ENCODE results near the gene SCYGR2.

Gene SCYGR2

GRCh38 chr2:227634201-227634600 lies 35.5 kb downstream of the SCYGR2 start:
- Histone ChIP-seq H3K27ac (ENCODE audit: low read depth, low read length) (no peak overlapping the region), H3K27me3 (ENCODE audit: control insufficient read depth, insufficient read depth, low read length) (no peaks in the 10 kb centered on the region), H3K4me3 (ENCODE audit: low read length) (no peak overlapping the region), H3K36me3 (ENCODE audit: control insufficient read depth, insufficient read depth, low read length) (no peaks in the 10 kb centered on the region), H3K9ac (ENCODE audit: low read length) (no peak overlapping the region), H3K4me1 (ENCODE audit: control insufficient read depth, insufficient read depth, low read length) (no peaks in the 10 kb centered on the region)

GRCh38 chr2:227642656-227643055 lies 44.0 kb downstream of the SCYGR2 start:
- H3K4me3 ChIP-seq (ENCODE audit: low read length): no peak overlapping the region
- no peaks in the 10 kb centered on the region for H3K36me3 ChIP-seq (ENCODE audit: control insufficient read depth, insufficient read depth, low read length)
- H3K9ac ChIP-seq (ENCODE audit: low read length): no peak overlapping the region
- no peak overlapping the region for H3K27ac ChIP-seq (ENCODE audit: low read depth, low read length)
- H3K4me1 ChIP-seq (ENCODE audit: control insufficient read depth, insufficient read depth, low read length): no peaks in the 10 kb centered on the region
- H3K27me3 ChIP-seq (ENCODE audit: control insufficient read depth, insufficient read depth, low read length): no peaks in the 10 kb centered on the region

GRCh38 chr2:227643990-227644551 lies 45.4 kb downstream of the SCYGR2 start:
- H3K27me3 ChIP-seq (ENCODE audit: control insufficient read depth, insufficient read depth, low read length): no peaks in the 10 kb centered on the region
- no peak overlapping the region for H3K9ac ChIP-seq (ENCODE audit: low read length)
- no peaks in the 10 kb centered on the region for H3K4me1 ChIP-seq (ENCODE audit: control insufficient read depth, insufficient read depth, low read length)
- no peak overlapping the region for H3K27ac ChIP-seq (ENCODE audit: low read depth, low read length)
- no peak overlapping the region for H3K4me3 ChIP-seq (ENCODE audit: low read length)
- no peaks in the 10 kb centered on the region for H3K36me3 ChIP-seq (ENCODE audit: control insufficient read depth, insufficient read depth, low read length)
